Psoas muscle (tissue), 8 donors: ENCODE results near the gene CTNND2. TPM values are rescaled to one million over a fixed set of nuclear protein-coding genes. Genes with fewer than 3 reads are reported as not detected.

Source experiments
- ATAC-seq, 4 donors: fragments of 200-7000 bp; cut with Tn5 transposase; one replicate each; pipeline ENCODE4 v1.9.1; 2020; ENCODE audit warnings: moderate library complexity in 3 of 4, mild to moderate bottlenecking in 2 of 4
- DNase-seq, 2 donors: peaks; one replicate each; pipeline ENCODE4 v3.0.0-alpha.2; 2020
- H3K27ac ChIP-seq: fragments of 200-600 bp; one replicate; pipeline ENCODE4 v1.8.0; 2022
- H3K27me3 ChIP-seq, 3 donors: fragments of 200-600 bp in 1 of 3; one replicate each; pipeline versions ENCODE4 v1.6.1 to v1.8.0; 2013 to 2022; ENCODE audit warnings: low read length in 2 of 3, mild to moderate bottlenecking in 2 of 3, moderate library complexity in 1 of 3; ENCODE audit not compliant: insufficient read depth in 3 of 3
- H3K36me3 ChIP-seq, 2 donors: fragments of 200-600 bp in 1 of 2; one replicate each; pipeline versions ENCODE4 v1.6.1 to v1.8.0; 2013 to 2022; ENCODE audit warnings: low read depth in 1 of 2, mild to moderate bottlenecking in 1 of 2, moderate library complexity in 1 of 2; ENCODE audit not compliant: insufficient read depth in 1 of 2
- H3K4me1 ChIP-seq: fragments of 200-600 bp; one replicate; pipeline ENCODE4 v1.8.0; 2022
- H3K4me3 ChIP-seq: fragments of 200-600 bp; one replicate; pipeline ENCODE4 v1.8.0; 2022; ENCODE audit warnings: mild to moderate bottlenecking
- H3K9me3 ChIP-seq: fragments of 200-600 bp; one replicate; pipeline ENCODE4 v1.8.0; 2022
- WGBS, 3 donors: extraction: QIAGEN DNeasy Blood & Tissue Kit; methylation state at CpG; one replicate each; pipeline versions ENCODE4 v1.1.6 to v1.1.7; 2013; 5-methylcytosine and 5-hydroxymethylcytosine counted together
- intact Hi-C, 2 donors: fragments of 100-400 bp; cut with DNase I; formaldehyde crosslinking; loops; one replicate each; pipeline versions ENCODE4 v1.11.0 to v1.14.2; 2022
- polyA plus RNA-seq, 3 donors: library from polyadenylated mRNA; stranded (reverse); fragments of 200-250 nt; gene quantifications; one replicate each; pipeline ENCODE4 v1.2.3, GENCODE V29; 2013
- total RNA-seq, 4 donors: library from RNA; stranded (reverse); fragmentation: NEBNext Ultra II Directional in 2 of 4; extraction: Animal tissue kit (Norgen Biotek cat#: 25700) in 2 of 4; gene quantifications; one replicate each; pipeline versions ENCODE4 v1.2.1 to v1.2.4, GENCODE V29; 2021 to 2023
- TF ChIP-seq, protein P1 (sequence below): fragments of 200-600 bp; IDR thresholded peaks from one replicate; pipeline ENCODE4 v1.8.0; 2022; ENCODE audit warnings: antibody characterized with exemption
- donor health status: healthy with polysubstance abuse.
- donor health status: DM: no; HTN: no; CAD: no; lungs with moderate emphysema.
- donor health status: Bipolar disorder and iron deficiency.
- donor health status: healthy.
- donor health status: DM: yes; HTN: yes; CAD: no.
- donor health status: DM: no; HTN: no; CAD: no.
- donor health status: DM: no; HTN: no; CAD: no.
- donor health status: DM: yes; HTN: yes; CAD: no.

Gene CTNND2
- total and polyA plus RNA-seq, 7 donors = 0.09 to 0.14 (median 0.13) TPM; not detected in 4

DNA sequence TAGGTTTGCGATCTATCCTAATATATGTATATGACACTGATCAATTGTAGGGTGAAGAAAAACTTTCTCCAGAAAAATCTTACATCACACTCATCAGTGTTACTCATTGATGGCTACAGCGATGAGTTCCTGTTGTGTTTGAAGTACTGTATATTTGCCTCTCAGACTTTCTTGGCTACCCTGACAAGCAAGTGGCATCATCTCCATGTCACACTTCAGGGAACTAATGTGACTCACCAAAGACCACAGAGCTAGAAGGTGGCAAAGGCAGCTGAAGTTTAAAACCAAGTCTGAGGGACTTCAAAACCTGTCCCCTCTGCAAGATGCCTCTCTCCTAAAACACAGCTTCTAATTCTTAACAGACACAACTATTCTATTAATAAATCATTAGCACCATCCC, 451.4 kb downstream of the CTNND2 start:
- Histone ChIP-seq H3K36me3 (no peaks in the 10 kb centered on the region), H3K4me3 (no peak overlapping the region), H3K27me3 (no peaks in the 10 kb centered on the region), H3K9me3 (no peaks in the 10 kb centered on the region), H3K27ac (no peak overlapping the region), H3K4me1 (no peaks in the 10 kb centered on the region)
- DNase-seq = no peak
- intact Hi-C loops = no loop called here
- no peak for ATAC-seq
- WGBS, 3 donors = 95 to 97% (median 95%) methylated on average over 2 of the region's 2 CpGs
- TF ChIP-seq, protein P1, sequence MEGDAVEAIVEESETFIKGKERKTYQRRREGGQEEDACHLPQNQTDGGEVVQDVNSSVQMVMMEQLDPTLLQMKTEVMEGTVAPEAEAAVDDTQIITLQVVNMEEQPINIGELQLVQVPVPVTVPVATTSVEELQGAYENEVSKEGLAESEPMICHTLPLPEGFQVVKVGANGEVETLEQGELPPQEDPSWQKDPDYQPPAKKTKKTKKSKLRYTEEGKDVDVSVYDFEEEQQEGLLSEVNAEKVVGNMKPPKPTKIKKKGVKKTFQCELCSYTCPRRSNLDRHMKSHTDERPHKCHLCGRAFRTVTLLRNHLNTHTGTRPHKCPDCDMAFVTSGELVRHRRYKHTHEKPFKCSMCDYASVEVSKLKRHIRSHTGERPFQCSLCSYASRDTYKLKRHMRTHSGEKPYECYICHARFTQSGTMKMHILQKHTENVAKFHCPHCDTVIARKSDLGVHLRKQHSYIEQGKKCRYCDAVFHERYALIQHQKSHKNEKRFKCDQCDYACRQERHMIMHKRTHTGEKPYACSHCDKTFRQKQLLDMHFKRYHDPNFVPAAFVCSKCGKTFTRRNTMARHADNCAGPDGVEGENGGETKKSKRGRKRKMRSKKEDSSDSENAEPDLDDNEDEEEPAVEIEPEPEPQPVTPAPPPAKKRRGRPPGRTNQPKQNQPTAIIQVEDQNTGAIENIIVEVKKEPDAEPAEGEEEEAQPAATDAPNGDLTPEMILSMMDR = no peak

GRCh38 chr5:11449966-11450365, 454.3 kb downstream of the CTNND2 start:
- H3K4me1 ChIP-seq = no peaks in the 10 kb centered on the region
- no peak overlapping the region for H3K27ac ChIP-seq
- no peak overlapping the region for H3K4me3 ChIP-seq
- no peak for ATAC-seq
- DNase-seq = no peak
- WGBS, 3 donors = 73 to 82% (median 80%) methylated on average over 4 of the region's 4 CpGs
- TF ChIP-seq, protein P1 = no peak
- no peaks in the 10 kb centered on the region for H3K36me3 ChIP-seq
- H3K9me3 ChIP-seq = no peaks in the 10 kb centered on the region
- intact Hi-C loops = no loop called here
- no peaks in the 10 kb centered on the region for H3K27me3 ChIP-seq

DNA sequence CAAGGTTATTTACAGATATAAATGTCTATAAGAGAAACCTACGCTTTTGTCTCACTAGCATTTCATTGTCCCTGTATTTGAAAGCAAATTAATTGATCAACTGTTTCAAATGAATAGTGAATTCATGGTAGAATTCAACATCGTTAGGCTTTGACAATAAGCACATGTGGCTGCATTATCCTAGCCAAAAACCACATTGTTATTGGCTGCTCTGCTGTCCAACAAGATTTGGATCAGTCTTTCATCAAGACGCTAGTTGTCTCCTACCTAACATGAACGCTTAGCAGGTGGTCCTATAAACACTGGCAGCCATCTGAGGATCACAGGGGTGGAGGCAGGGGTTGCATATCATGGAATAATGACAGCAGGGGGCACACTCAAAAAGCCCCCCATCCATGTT, 455.0 kb downstream of the CTNND2 start:
- 54 to 63% (median 57%) methylated on average over 4 of the region's 4 CpGs for WGBS, 3 donors
- no peaks in the 10 kb centered on the region for H3K36me3 ChIP-seq
- intact Hi-C loops = no loop called here
- H3K27me3 ChIP-seq = no peaks in the 10 kb centered on the region
- H3K4me3 ChIP-seq = no peak overlapping the region
- H3K27ac ChIP-seq = no peak overlapping the region
- no peaks in the 10 kb centered on the region for H3K4me1 ChIP-seq
- DNase-seq (no peak), ATAC-seq (no peak)
- H3K9me3 ChIP-seq = no peaks in the 10 kb centered on the region
- TF ChIP-seq, protein P1 = no peak

DNA sequence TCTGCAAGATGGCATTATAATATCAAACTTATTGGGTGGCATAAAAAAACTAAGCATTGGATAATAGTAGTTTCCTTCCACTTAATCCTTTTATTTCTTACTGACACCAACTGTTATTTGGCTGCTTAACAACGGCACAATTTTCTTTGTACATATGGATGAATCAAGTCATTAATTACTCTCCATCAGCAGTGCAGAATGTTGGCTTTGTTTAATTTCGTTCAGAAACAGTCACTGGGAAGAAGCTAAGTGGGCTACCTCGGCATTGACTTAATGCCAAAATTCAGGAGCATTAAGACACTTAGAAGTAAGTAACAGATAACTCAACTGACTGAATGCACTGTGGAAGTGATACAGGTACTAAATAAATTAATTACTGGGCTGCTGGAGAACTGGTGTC, 460.4 kb downstream of the CTNND2 start:
- TF ChIP-seq, protein P1 = no peak
- no peak for ATAC-seq
- Histone ChIP-seq H3K27me3 (no peaks in the 10 kb centered on the region), H3K36me3 (no peaks in the 10 kb centered on the region), H3K9me3 (no peaks in the 10 kb centered on the region), H3K4me1 (no peaks in the 10 kb centered on the region), H3K27ac (no peak overlapping the region), H3K4me3 (no peak overlapping the region)
- 50 to 72% (median 67%) methylated on average over 3 of the region's 3 CpGs for WGBS, 3 donors
- intact Hi-C loops = no loop called here
- no peak for DNase-seq

GRCh38 chr5:11432116-11432515, 472.1 kb downstream of the CTNND2 start:
- Histone ChIP-seq H3K4me3 (no peak overlapping the region), H3K27ac (no peak overlapping the region), H3K4me1 (no peaks in the 10 kb centered on the region), H3K27me3 (no peaks in the 10 kb centered on the region), H3K9me3 (no peaks in the 10 kb centered on the region), H3K36me3 (no peaks in the 10 kb centered on the region)
- intact Hi-C loops = no loop called here
- 38 to 54% (median 40%) methylated on average over 1 of the region's 1 CpG for WGBS, 3 donors
- DNase-seq = no peak
- ATAC-seq = no peak
- TF ChIP-seq, protein P1 = no peak
